ENCODE data around the gene ZMYM4.
"Not testable (repeated sequence)": the region's sequence is repeated elsewhere in the genome, so short reads cannot be mapped to it uniquely, and the experiment has no call there.

Gene ZMYM4

GRCh38 chr1:35268282-35269200 is at the start of gene ZMYM4:
Gene ZMYM4, plus strand, starts transcription at chr1:35268709. Its CDS starts 338 bp downstream, at chr1:35269047.
- DNase-seq (ENCODE audit: low read depth), result peak; percentile 93

GRCh38 chr1:35220976-35221375 is 47.5 kb upstream of the ZMYM4 start:
- DNase-seq (ENCODE audit: low read depth), result no peak

- DNase-seq (ENCODE audit: low read depth), result peak; percentile 24
Observed at GRCh38 chr1:35222322-35223083, 46.0 kb upstream of the ZMYM4 start.

GRCh38 chr1:35223084-35223630 is 45.4 kb upstream of the ZMYM4 start:
- no peak for DNase-seq (ENCODE audit: low read depth)

GRCh38 chr1:35226546-35226945 is 42.0 kb upstream of the ZMYM4 start:
- no peak for DNase-seq (ENCODE audit: low read depth)

GRCh38 chr1:35229587-35230360 is 38.7 kb upstream of the ZMYM4 start:
- DNase-seq (ENCODE audit: low read depth), result no peak

- no peak for DNase-seq (ENCODE audit: low read depth)
Observed at GRCh38 chr1:35231287-35231686, 37.2 kb upstream of the ZMYM4 start.

GRCh38 chr1:35236772-35237171 is 31.7 kb upstream of the ZMYM4 start:
- not testable (repeated sequence) for DNase-seq (ENCODE audit: low read depth)

- no peak for DNase-seq (ENCODE audit: low read depth)
Observed at GRCh38 chr1:35243691-35244090, 24.8 kb upstream of the ZMYM4 start.

GRCh38 chr1:35247256-35247655 is 21.3 kb upstream of the ZMYM4 start:
- DNase-seq (ENCODE audit: low read depth), result no peak

- DNase-seq (ENCODE audit: low read depth), result no peak
Observed at GRCh38 chr1:35253941-35254340, 14.6 kb upstream of the ZMYM4 start.

- no peak for DNase-seq (ENCODE audit: low read depth)
Observed at GRCh38 chr1:35255276-35255675, 13.2 kb upstream of the ZMYM4 start.

- DNase-seq (ENCODE audit: low read depth), result no peak
Observed at GRCh38 chr1:35259561-35259960, 8.9 kb upstream of the ZMYM4 start.

- no peak for DNase-seq (ENCODE audit: low read depth)
Observed at GRCh38 chr1:35261412-35262120, 6.9 kb upstream of the ZMYM4 start.

GRCh38 chr1:35264035-35264434 is 4.5 kb upstream of the ZMYM4 start:
- no peak for DNase-seq (ENCODE audit: low read depth)

GRCh38 chr1:35264871-35265270 is 3.6 kb upstream of the ZMYM4 start:
- DNase-seq (ENCODE audit: low read depth), result no peak

GRCh38 chr1:35266306-35266705 is 2.2 kb upstream of the ZMYM4 start:
- no peak for DNase-seq (ENCODE audit: low read depth)

- no peak for DNase-seq (ENCODE audit: low read depth)
Observed at GRCh38 chr1:35269201-35269988, 886 bp downstream of the ZMYM4 start.

GRCh38 chr1:35269989-35270289 is 1.4 kb downstream of the ZMYM4 start:
- no peak for DNase-seq (ENCODE audit: low read depth)

GRCh38 chr1:35270836-35271235 is 2.3 kb downstream of the ZMYM4 start:
- no peak for DNase-seq (ENCODE audit: low read depth)

- no peak for DNase-seq (ENCODE audit: low read depth)
Observed at GRCh38 chr1:35274197-35274596, 5.7 kb downstream of the ZMYM4 start.
